Measurements from ENCODE around the gene H2BW1. TPM values are rescaled to one million over a fixed set of nuclear protein-coding genes. Genes with fewer than 3 reads are reported as not detected.
"Not testable (repeated sequence)": the region's sequence is repeated elsewhere in the genome, so short reads cannot be mapped to it uniquely, and the experiment has no call there.

The H2BW1 gene
- total RNA-seq, 2 experiments from 2014 or later = not detected

DNA sequence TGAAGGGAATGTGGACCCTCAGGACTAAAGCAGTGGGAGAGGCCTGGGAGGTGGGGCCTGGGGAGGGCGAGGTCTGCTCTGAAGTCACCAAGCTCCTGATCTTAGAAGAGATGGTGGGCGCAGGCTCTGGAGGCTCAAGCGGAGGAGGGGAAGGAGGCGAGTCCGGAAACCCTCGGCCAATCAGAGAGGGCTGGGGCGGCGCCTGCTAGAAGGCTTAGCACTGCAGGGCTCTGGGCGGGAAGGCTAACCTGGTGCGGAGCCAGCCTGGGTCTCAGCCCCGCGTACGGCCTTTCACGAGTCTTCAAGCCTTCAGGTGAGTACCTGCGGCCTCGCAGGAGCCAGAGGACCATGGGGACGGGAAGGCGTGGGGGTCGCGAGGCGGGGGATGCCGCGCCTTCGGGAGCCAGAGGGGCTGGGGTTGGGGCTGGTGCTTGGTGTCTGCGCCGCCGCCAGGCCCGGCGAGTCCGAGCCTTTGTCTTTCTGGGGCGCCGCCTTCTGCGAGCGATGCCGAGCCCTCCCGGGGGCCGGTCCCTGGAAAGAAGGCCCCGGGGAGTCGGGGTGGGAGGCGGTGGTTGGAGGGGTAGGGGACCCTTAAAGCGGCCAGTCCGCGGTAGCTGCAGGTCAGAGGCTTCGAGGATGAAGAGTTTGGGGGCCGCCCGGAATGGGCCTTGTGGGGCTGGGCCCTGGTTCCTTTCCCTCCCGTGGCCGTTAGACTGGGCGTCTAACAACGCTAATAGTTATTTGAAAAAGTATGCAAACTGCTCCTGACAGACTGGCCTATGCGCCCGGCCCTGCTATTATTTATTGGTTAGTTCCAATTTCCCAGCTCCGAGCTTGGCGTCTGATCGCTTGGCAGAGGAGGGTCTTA is 50.9 kb downstream of the H2BW1 start, which contains the start of gene TMSB15B:
TMSB15B (plus strand) TSS at position 217 of the 868 bp plus-strand sequence.
- DNase-seq, CTCF ChIA-PET: not testable (repeated sequence)

More for the DNA sequence above, 50.9 kb downstream of the H2BW1 start, which contains the start of gene TMSB15B:
- H3K27me3 Mint-ChIP-seq (ENCODE audit: low read depth); H3K9me3 Mint-ChIP-seq; H3K27ac Mint-ChIP-seq; H3K4me1 Mint-ChIP-seq (ENCODE audit: low read depth); intact Hi-C loops (cut with micrococcal nuclease); H3K4me3 Mint-ChIP-seq; H3K36me3 Mint-ChIP-seq (ENCODE audit: low read depth): not testable (repeated sequence)

Other genes starting within 250 kb of the H2BW1 start
- not detected for gene PLP1, start 236.9 kb downstream of the H2BW1 start, total RNA-seq
- under 1 TPM; 0.17 to 0.22 TPM for gene RAB9B, start 181.5 kb downstream of the H2BW1 start, total RNA-seq
- gene TMSB15B, start 51.1 kb downstream of the H2BW1 start, total RNA-seq = 1 to 10 TPM; 7.2 to 8.6 TPM
- not detected for gene H2BW2, start 26.2 kb upstream of the H2BW1 start, total RNA-seq
- 1 to 10 TPM; 2.1 TPM for gene TMSB15C, start 62.5 kb upstream of the H2BW1 start, total RNA-seq
- gene ZCCHC18, start 98.8 kb upstream of the H2BW1 start, total RNA-seq = under 1 TPM; 0.12 to 0.17 TPM
- 1 to 10 TPM; 4.6 to 5.0 TPM for gene SLC25A53, start 143.3 kb upstream of the H2BW1 start, total RNA-seq
- gene FAM199X, start 152.7 kb upstream of the H2BW1 start, total RNA-seq = 1 to 10 TPM; 6.0 to 6.1 TPM
- not detected for gene ESX1, start 241.2 kb upstream of the H2BW1 start, total RNA-seq

Data from activated naive CD4-positive, alpha-beta T cell treated with anti-CD3 and anti-CD28 coated beads for 36 hours (primary cell).